Posterior vena cava (tissue), 2 donors: ENCODE results near the gene CHST15. TPM values are rescaled to one million over a fixed set of nuclear protein-coding genes. Genes with fewer than 3 reads are reported as not detected.

Experiments
- DNase-seq: peaks from one replicate; pipeline ENCODE4 v3.0.0-alpha.2; 2020; ENCODE audit warnings: low spot score
- intact Hi-C, 2 donors: fragments of 100-400 bp; cut with DNase I; formaldehyde crosslinking; loops; one replicate each; pipeline versions ENCODE4 v1.14.1 to v1.14.2; 2022 to 2023
- total RNA-seq, 2 donors: library from RNA; stranded (reverse); fragmentation: NEBNext Ultra II Directional; extraction: Animal tissue kit (Norgen Biotek cat#: 25700); gene quantifications; one replicate each; pipeline ENCODE4 v1.2.1, GENCODE V29; 2021
- donor health status: DM: yes; HTN: yes; CAD: no.
- donor health status: DM: yes; HTN: yes; CAD: no.

CHST15 gene
- total RNA-seq, 2 donors from 2014 or later, result 25.8 to 30.1 TPM

GRCh38 chr10:124009231-124010015 lies 84.0 kb downstream of the CHST15 start:
- intact Hi-C loops, result no loop called here

DNA sequence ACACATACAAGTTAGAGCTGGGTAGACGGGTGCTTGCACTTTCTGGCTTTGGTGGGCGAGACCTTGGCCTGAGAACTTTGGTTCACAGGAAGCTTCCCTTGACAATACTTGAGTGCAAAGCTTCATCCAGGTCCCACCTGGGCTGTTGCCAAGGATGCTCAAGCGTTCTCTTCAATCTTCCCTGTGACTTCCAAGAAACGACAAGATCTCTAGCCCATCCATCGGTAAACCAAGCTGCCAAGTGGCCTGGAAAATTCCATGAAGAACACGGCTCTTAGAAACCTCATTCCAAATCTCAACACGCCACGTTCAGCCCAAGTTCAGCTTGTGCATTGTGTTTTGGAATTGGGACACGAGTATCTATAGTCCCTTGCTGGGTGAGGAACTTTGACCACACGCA lies 84.7 kb downstream of the CHST15 start:
- peak; percentile 46 for DNase-seq
- intact Hi-C loops, result no loop called here

More at GRCh38 chr10:124009231-124010015, 84.0 kb downstream of the CHST15 start:
- DNase-seq, result peak; percentile 45

DNA sequence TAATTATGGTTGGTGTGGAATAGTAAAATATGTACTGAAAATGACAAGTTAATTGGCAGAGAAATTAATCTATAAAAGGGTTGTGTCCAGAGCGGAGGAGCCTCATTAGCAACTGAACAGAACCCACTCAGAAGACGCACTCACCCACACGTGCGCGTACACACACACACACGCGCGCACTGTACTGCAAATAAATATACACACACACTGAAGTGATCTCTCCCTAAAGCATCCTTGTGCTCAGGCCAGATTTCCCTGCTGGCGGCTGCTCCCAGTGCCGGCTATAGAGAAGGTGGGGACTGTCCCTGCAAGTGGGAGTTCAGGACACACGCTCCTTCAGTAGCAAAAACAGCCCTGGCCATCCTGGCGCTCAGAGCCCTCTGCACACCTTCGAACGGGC lies 85.2 kb downstream of the CHST15 start:
- intact Hi-C loops, result no loop called here
- DNase-seq, result peak; percentile 62

- intact Hi-C loops, result no loop called here
- peak; percentile 51 for DNase-seq
These were observed 85.6 kb downstream of the CHST15 start for GRCh38 chr10:124007773-124008145.

- intact Hi-C loops, result no loop called here
- DNase-seq, result peak; percentile 51
These were observed 86.2 kb downstream of the CHST15 start for GRCh38 chr10:124007102-124007772.

GRCh38 chr10:124006526-124006925 lies 86.9 kb downstream of the CHST15 start:
- intact Hi-C loops, result no loop called here
- peak; percentile 49 for DNase-seq

GRCh38 chr10:124005991-124006392 lies 87.4 kb downstream of the CHST15 start:
- intact Hi-C loops, result no loop called here
- DNase-seq, result peak; percentile 30

DNA sequence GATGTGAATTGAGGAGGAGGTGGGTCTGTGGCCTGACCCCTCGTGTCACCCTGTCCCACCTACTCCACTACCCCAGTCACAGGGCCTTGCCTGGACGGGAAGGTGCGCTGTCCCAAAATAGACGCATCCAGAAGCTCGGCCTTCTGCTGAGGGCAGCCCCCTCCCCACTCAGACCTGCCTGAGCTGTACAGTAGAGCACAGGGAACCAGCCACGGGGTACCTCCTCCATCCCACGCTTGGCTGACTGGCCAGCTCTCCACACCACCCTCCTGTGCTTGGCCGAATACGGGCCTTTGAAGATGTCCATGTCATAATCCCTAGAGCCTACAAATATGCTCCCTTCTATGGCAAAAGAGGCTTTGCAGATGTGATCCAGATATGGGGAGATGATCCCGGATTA lies 88.3 kb downstream of the CHST15 start:
- DNase-seq, result peak; percentile 49
- intact Hi-C loops, result no loop called here

- intact Hi-C loops, result no loop called here
- no peak for DNase-seq
These were observed 88.8 kb downstream of the CHST15 start for GRCh38 chr10:124004663-124005004.

DNA sequence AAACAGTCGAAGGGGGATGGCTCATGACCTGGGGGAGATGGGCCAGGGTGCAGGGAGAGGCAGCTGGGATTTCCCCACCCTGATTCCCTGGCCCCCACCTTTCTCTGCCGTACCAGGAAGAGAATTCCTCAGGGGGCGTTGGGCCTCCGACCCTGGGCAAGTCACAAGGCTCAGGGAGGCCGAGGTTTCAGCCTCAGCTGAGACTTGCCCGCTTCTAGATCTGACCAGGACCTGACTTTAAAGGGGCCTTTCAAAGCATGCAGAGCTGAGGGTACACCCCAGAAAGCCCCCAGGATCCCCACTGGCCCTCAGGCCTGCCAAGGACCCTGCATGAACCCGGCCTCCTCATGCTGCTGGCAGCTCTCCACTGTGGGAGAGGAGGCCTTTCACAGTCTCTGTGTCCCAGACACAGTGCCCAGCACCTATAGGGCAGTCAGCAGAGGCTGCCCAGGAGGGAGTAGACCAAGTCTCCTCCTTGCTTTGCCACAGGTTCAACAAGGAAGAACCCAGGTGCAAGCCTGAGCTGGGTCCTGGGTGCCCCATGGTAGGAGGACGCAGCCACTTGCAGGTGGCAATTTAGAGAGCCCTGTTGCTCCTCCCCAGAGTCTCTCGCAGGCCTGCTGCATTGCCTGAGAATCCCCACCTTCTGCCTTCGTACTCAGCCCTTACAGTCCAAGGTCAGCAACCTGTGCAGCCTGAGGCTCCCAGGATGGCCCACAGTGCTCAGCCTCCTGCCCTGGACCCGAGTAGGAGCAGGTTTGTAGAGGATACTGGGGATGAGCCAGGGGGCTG lies 89.3 kb downstream of the CHST15 start:
- DNase-seq, result peak; percentile 72
- intact Hi-C loops, result no loop called here

DNA sequence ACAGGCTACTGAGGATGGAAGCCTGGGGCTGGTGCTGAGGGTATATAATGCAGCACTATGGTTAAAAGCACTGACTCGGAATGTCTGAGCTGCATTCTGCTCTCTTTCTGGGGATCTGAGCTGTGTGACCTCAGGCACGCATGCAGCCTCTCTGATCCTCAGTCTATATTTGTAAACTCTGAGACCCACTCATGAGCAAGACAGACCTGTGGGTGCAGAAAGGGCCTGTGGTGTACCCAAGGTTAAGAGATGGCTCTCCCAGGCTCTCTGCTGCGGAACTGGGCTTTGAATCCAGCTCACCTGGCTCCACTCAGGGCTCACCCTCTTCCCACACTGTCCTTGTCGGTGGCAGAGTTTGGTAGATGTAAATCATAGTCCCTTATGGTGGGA lies 89.9 kb downstream of the CHST15 start:
- peak; percentile 61 for DNase-seq
- intact Hi-C loops, result no loop called here

GRCh38 chr10:124003070-124003419 lies 90.4 kb downstream of the CHST15 start:
- intact Hi-C loops, result no loop called here
- peak; percentile 58 for DNase-seq

DNA sequence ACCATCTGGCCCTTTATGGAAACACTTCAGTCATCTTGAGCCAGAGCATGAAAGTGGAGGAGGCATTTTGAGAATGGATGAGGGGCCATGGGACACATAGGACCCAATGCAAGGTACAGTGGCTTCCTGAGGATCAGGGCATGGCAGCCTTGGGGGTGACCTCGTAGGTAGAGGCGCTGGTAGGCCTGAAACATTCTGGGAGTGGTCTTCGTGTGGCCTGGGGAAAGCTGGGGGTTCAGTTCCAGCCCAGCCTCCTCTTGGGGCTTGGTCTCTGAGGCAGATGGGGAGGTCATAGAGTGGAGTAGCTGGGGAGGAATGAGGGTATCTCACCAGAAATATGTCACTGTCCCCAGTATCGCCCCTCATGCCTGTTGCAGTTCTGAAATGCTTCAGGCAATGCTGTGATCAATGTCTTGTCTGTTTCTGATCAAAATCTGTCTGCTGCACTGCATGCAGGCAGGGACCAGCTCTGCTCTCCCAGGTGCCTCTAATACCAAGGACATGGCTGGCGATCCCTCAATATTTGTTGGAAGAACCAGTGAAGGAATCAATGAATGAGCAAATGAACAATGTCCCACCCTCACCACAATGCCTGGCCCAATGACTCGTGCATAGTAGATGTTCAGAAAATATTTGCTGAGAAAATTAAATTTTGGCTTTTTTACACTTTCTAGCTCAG lies 90.9 kb downstream of the CHST15 start:
- intact Hi-C loops, result no loop called here

DNA sequence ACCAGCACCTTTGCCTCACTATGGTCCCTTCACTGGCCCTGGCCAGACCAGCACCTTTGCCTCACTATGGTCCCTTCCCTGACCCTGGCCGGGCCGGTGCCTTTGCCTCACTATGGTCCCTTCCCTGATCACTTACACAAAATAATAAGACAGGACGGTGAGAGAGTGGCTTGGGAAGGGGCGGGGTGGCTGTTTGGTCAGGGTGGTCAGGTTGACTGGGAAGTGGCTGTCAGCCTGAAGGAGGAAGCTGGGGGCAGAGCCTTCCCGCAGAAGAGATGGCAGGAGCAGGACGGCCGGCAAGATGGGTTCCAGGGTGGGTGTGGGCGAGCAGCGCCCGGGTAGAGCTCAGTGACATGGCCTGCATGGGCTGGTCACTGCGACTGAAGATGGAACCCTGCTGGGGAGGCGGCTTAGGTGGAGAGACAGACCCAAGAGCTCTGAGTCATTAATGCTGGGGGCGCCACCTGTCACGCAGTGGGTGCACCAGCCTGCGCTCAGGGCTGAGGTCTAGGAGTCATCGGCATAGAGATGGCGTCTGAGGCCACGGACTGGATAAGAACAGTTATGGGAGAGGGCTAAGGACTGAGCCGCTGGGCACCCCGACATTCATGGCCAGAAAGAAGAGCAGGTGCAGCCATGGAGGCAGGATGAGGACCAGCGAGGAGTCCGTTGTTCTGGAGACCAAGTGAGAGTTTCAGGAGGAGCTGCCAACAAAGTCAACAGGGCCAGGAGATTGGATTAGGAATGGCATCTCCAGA lies 91.8 kb downstream of the CHST15 start:
- peak; percentile 81 for DNase-seq
- intact Hi-C loops, result no loop called here

More for the DNA sequence above, 90.9 kb downstream of the CHST15 start:
- peak; percentile 22 for DNase-seq

- DNase-seq, result peak; percentile 79
- intact Hi-C loops, result no loop called here
These were observed 92.6 kb downstream of the CHST15 start for GRCh38 chr10:124000792-124001201.

DNA sequence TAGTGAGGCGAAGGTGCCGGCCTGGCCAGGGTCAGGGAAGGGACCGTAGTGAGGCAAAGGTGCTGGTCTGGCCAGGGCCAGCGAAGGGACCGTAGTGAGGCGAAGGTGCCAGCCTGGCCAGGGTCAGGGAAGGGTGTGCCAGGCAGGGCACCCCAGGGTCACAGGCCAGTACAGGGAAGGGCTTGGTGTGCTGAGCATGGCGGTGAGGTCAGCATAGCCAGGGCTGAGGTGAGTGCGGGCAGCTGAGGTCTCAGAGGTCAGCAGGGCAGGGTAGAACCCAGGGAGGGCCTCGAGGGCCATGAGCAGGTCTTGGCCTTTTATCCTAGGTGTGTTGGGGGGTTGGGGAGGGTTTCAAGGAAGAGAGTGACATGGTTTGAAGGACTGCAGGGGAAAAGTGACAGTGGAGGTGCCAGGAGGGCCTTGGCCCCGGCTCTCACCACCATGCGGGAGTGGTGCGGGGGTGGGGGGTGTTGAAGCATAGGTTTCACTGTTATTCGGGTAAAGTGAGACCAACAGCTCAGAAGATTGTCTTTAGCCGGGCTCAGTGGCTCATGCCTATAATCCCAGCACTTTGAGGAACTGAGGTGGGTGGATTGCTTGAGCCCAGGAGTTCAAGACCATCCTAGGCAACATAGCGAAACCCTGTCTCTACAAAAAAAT lies 93.3 kb downstream of the CHST15 start:
- peak; percentile 78 for DNase-seq
- intact Hi-C loops, result loop anchor here in 1 of 2 donors (5.0 kb wide), 1 partner anchor 387 kb away; no protein-coding TSS in a partner anchor

DNA sequence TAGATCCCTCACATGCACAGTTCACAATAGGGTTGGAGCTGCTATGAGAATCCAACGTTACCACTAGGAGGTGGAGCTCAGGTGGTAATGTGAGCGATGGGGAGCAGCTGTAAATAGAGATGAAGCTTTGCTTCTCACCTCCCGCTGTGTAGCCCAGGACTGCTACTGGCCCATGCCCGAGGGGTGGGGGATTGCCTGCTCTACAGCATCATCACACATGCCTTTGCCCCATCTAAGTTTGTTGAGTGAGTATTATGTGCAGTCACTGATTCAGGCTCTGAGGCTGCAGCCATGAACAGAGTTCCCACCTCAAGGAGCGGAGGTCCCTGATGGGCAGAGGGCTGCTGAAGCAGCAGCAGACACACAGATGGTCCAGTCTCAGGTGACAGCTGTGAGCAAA lies 94.1 kb downstream of the CHST15 start:
- DNase-seq, result no peak
- intact Hi-C loops, result loop anchor here in 1 of 2 donors (5.0 kb wide), 1 partner anchor 388 kb away; no protein-coding TSS in a partner anchor
